Coronary artery (tissue), 2 donors: ENCODE results near the gene SLC22A31.

ENCODE experiments used
- DNase-seq: peaks from one replicate; pipeline ENCODE4 v3.0.0-alpha.2; 2017; ENCODE audit warnings: low spot score
- H3K27ac ChIP-seq, 2 donors: fragments of 200-600 bp; sonication (generic); one replicate each; pipeline ENCODE4 v1.5.1; 2016 to 2019
- H3K4me3 ChIP-seq: fragments of 200-600 bp; sonication (generic); 2 replicates; pipeline ENCODE4 v1.5.1; 2016; ENCODE audit warnings: mild to moderate bottlenecking, moderate library complexity
- CTCF ChIP-seq: fragments of 200-600 bp; sonication (generic); IDR thresholded peaks from one replicate; pipeline ENCODE4 v1.5.1; 2019; ENCODE audit warnings: antibody characterized with exemption

SLC22A31 gene

GRCh38 chr16:89230255-89230654 lies 29.9 kb upstream of the SLC22A31 start:
- no peak overlapping the region for H3K4me3 ChIP-seq
- no peak for DNase-seq
- TF ChIP-seq CTCF = no peak
- no peak overlapping the region for H3K27ac ChIP-seq

- no peak for TF ChIP-seq CTCF
- DNase-seq = no peak
- no peak overlapping the region for H3K27ac ChIP-seq
- no peak overlapping the region for H3K4me3 ChIP-seq
Measured at GRCh38 chr16:89224665-89225064, 24.3 kb upstream of the SLC22A31 start.

- Histone ChIP-seq H3K4me3 (no peak overlapping the region), H3K27ac (no peak overlapping the region)
- TF ChIP-seq CTCF = no peak
- DNase-seq = no peak
Measured at GRCh38 chr16:89222931-89223330, 22.6 kb upstream of the SLC22A31 start.

GRCh38 chr16:89221604-89222003 lies 21.3 kb upstream of the SLC22A31 start:
- no peak overlapping the region for H3K27ac ChIP-seq
- TF ChIP-seq CTCF = no peak
- no peak overlapping the region for H3K4me3 ChIP-seq
- DNase-seq = no peak

GRCh38 chr16:89219365-89219764 lies 19.0 kb upstream of the SLC22A31 start:
- H3K27ac ChIP-seq = no peak overlapping the region
- TF ChIP-seq CTCF = no peak
- no peak overlapping the region for H3K4me3 ChIP-seq
- no peak for DNase-seq

- no peak for TF ChIP-seq CTCF
- H3K27ac ChIP-seq = peak within 1 kb of the TSS; percentile 86 to 96
- peak; percentile 90 for DNase-seq
- peak within 1 kb of the TSS; percentile 80 for H3K4me3 ChIP-seq
Measured at GRCh38 chr16:89217388-89218191, 17.3 kb upstream of the SLC22A31 start, which contains the start of gene ZNF778. Gene ZNF778, plus strand, starts transcription at chr16:89217703. Its CDS starts 3,425 bp downstream, at chr16:89221128.

- DNase-seq = no peak
- TF ChIP-seq CTCF = no peak
- Histone ChIP-seq H3K4me3 (peak overlapping the region; percentile 80), H3K27ac (peak overlapping the region; percentile 86 to 96)
Measured at GRCh38 chr16:89217138-89217387, 16.7 kb upstream of the SLC22A31 start.
